ENCODE measurements around the gene OR56A5.

Gene OR56A5

GRCh38 chr11:5922749-5923426 lies 45.4 kb downstream of the OR56A5 start:
- Mint-ChIP-seq H3K9me3 (peaks cover 21% of the 10 kb centered on the region), H3K27ac (no peak overlapping the region), H3K4me3 (no peak overlapping the region), H3K36me3 (ENCODE audit: low read depth) (no peaks in the 10 kb centered on the region), H3K27me3 (no peaks in the 10 kb centered on the region), H3K4me1 (ENCODE audit: low read depth) (peaks cover 2% of the 10 kb centered on the region)
- no peak for DNase-seq

Data from activated T-cell treated with anti-CD3 and anti-CD28 coated beads, Interleukin-2, amount 50 U/mL, for 24 hours (primary cell).